Stimulated activated CD8-positive, alpha-beta memory T cell treated with anti-CD3 and anti-CD28 coated beads, Interleukin-15, amount 100 ng/mL, for 4 hours (primary cell): ENCODE results near the gene ADSL.

Experiments
- DNase-seq, 2 donors: peaks; one replicate each; pipeline ENCODE4 v3.0.0-alpha.2; 2020; ENCODE audit warnings: low read depth in 2 of 2

Gene ADSL

DNA sequence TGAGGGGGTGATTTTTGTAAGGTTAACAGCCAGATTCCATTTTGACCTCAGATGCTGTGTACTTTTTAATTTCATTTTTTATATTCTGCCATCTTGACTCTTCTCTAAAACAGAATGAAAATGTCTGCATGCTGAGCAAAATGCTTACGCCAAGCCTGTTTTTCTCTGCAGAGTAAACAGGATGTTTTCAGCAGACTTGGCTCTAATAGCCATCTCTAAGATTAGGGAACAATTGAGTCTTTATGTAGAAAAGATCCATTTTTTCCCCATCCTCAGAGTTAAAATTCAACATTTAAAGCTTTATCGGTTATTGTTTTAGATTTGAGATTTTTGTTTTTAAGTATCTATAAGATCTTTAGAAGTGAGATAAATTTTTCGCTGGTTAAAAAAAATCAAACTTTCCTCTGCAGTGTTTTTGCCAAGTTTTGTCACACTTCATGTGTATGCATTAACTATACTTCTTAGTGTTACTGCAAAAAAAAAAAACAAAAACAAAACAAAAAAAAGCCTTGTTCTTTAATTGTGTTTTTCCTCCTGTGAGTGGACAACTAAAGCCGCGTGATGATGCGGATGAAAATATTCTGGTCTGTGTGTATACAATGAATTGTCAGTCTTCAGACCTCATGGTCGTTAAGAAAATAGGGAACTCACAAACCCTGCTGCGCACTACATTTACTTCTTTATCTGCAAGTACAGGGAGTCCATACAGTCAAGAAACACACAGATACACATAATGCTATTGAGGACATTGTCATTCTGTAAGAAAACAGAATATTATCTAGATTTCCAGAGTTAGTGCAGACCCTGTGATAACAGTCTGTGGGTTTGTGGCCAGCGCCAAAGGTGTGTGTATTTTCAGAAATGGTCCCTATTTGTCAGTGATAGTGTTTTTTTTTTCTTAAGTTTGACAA lies 17.5 kb upstream of the ADSL start:
- no peak for DNase-seq

DNA sequence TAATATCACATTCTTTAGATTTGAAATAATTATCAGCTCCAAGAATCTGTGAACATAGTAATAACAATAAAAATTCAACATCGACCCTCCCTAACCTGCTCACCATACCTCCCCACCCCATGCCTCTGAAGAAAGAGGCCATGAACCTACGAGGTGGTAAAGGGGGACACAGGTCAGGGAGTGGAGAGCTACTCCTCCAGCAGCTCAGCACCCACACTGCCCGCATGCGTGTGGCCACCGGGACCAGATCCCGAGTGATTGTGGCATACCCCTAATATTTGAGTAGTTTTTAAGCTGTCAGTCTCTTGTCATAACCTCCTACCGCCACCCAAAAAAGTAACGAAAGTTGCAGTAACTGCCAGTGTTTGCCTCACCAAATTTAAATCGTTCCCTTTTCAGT lies 16.8 kb upstream of the ADSL start:
- no peak for DNase-seq

GRCh38 chr22:40330086-40330485 lies 16.2 kb upstream of the ADSL start:
- no peak for DNase-seq

- no peak for DNase-seq
Measured at GRCh38 chr22:40330615-40331014, 15.7 kb upstream of the ADSL start.

DNA sequence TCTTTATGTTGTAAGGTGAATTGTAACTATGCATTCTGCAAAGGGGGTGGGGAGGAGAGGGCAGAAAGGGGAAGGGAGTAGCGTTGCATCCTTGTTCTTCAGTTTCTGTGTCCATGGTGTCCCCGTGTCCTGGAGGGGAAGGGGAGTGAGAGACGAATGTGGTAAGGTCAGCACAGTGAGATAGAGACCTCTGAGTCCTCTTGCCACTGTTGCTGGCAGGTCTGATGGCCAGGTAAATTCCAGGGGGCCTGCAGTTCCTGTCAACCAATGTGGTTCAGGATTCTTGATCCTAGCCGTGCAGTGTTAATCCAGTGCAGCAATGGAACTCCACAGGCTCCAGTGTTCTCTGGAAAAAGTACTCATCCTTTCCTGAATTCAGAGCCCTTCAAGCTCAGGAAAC lies 14.6 kb upstream of the ADSL start:
- DNase-seq = no peak

DNA sequence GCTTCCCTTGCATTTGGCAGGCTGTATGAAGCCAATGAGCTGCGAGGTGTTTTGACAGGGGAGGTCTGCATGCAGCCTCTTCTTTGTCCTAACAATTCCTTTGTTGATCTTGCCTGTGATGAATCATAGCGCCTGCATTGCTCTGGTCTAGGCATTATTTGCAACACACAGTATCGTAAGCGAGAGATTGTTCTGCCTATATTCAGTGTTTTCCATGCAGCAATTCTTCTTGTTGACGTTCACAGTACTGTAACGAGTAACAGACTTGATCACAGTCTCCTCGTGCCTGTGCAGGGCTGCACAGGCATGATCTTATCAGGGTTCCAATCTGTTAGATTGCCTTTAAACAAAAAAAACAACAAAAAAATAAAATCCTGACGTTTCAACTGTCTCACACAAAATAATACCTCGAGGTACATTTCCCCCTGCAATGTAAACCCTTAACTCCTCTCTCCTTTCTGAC lies 13.9 kb upstream of the ADSL start:
- DNase-seq = no peak

GRCh38 chr22:40334060-40334459 lies 12.2 kb upstream of the ADSL start:
- DNase-seq = no peak

- DNase-seq = no peak
Measured at GRCh38 chr22:40334899-40335298, 11.4 kb upstream of the ADSL start.

DNA sequence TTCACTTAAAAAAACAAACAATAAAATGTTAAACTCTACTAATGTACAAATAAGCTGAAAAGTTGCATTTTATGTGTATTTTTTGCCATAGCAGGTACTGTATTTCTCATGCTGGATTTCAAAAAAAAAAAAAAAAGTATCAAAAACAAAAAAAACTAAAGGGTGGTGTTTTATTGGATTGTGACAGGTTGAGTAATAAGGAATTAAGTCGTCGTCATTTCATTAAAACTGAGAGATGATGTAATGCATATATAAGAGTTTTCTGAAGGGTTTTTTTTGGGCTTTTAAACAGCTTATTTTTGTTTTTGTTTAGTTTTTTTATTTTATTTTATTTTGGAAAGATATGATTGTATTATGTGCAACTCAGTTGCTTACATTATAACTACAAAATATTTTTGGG lies 10.9 kb upstream of the ADSL start:
- no peak for DNase-seq

DNA sequence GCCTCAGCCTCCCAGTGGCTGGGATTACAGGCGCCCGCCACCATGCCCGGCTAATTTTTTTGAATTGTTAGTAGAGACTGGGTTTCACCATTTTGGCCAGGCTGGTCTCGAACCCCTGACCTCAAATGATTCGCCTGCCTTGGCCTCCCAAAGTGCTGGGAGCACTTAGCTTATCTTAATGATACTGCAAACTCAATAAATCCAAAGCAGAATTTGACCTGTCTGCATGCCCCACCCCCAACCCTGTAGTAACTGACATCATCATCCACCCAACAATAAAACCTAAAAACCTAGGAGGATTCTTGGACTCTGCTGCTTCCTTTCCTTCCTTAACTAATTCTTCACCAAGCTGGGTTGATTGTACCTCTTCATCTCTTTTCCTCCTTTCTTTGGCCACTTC lies 6.3 kb upstream of the ADSL start:
- DNase-seq = no peak

DNA sequence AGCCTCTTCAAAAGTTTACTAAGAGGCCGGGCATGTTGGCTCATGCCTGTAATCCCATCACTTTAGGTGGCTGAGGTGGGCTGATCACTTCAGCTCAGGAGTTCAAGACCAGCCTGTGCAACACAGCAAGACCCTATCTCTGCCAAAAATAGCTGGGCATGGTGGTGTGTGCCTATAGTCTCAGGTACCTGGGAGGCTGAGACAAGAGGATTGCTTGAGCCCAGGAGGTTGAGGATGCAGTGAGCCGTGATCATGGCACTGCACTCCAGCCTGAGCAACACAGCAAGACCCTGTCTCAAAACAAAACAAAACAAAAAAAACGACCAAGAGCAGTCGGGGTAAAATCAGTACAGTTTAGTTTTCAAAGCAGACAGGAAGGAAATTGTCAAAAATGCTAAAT lies 4.7 kb upstream of the ADSL start:
- no peak for DNase-seq

DNA sequence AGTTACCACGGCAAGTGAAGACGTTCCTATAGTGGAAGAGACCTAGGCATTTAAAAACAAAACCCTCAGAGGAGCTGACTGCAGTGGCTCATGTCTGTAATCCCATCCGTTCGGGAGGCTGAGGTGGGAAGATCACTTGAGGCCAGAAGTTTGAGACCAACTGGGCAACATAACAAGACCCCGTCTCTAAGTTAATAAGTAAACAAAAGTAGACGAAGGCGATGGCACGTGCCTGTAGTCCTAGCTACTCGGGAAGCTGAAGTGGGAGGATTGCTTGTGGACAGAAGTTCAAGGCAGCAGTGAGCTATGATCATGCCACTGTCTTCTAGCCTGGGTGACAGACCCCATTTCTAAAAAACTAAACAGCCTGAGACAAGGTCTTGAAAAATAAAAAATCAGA lies 3.8 kb upstream of the ADSL start:
- DNase-seq = no peak

DNA sequence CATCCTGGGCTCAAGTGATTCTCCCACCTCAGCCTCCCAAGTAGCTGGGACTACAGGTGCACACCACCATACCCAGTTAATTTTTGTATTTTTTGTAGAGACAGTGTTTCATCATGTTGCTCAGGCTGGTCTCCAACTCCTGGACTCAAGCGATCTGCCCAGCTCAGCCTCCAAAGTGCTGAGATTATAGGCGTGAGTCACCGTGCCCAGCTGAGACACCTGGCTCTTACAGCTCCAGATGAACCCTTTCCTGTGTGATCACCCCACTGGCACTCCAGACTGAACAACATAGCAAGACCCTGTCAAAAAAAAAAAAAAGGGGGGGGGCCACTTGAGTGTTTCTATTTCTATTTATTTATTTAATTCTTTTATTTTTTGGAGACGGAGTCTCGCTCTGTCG lies 1.0 kb upstream of the ADSL start:
- no peak for DNase-seq

- peak in 1 of 2 donors; percentile 37 for DNase-seq
Measured at GRCh38 chr22:40345815-40346184, 500 bp upstream of the ADSL start.

DNA sequence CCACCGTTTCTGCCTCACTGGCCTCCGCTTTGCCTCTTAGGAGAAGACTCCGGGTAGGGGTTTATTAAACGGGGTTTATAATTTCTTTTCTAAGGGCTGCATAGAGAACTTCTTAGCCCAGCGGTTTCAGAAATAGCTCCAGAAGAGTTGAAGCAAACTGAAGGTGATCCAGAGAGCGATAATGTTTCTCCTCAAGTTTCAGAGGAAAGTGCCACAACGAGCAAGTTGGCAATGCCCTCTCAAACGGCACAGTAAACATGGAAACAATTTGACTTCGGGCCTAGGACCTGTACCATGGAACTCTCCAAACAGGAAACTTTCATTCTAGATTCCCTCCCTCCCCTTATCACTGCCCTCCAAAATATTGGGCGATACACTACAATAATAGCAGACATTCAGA lies 1.0 kb downstream of the ADSL start:
- DNase-seq = no peak

DNA sequence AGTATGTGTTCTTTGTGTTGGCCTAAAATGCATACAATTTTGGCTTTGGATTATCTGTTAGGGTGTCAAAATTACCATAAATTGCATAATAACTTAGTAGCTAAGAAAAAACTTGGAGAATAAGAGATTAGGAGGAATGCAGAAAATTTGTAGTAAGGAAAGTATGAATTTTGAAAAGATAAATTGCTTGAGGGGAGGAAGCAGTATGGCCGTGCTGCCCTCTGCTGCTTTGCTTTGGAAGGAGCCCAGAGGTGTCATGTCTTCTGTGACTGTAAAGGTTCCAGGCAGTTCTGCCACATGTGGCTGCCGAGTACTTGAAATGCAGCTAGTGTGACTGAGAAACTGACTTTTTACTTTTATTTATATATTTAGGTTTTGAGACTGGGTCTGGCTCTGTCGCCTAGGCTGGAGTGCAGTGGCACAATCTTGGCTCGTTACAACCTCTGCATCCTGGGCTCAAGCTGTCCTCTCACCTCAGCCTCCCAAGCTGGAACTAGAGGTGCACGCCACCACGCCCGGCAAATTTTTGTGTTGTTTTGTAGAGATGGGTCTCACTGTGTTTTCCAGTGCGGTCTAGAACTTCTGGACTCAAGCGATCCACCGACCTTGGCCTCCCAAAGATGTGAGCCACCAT lies 1.8 kb downstream of the ADSL start:
- no peak for DNase-seq

- DNase-seq = no peak
Measured at GRCh38 chr22:40352763-40353162, 6.5 kb downstream of the ADSL start.

DNA sequence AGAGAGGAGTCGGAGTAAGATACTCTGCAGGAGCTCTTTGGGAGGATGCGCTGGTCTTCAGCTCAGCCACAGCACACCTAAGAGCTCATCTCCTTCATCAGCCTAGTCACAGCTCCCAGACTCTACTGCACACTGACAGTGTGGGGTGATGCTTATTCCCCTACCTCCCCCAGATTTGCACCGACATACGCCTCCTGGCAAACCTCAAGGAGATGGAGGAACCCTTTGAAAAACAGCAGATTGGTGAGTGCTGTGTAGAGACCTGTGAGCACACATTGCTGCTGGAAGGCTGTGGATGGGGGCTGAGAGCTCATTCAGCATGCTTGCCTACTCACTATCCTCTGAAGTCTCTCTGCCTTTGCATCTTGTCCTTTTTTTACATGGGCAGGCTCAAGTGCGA lies 14.8 kb downstream of the ADSL start:
- DNase-seq = no peak

DNA sequence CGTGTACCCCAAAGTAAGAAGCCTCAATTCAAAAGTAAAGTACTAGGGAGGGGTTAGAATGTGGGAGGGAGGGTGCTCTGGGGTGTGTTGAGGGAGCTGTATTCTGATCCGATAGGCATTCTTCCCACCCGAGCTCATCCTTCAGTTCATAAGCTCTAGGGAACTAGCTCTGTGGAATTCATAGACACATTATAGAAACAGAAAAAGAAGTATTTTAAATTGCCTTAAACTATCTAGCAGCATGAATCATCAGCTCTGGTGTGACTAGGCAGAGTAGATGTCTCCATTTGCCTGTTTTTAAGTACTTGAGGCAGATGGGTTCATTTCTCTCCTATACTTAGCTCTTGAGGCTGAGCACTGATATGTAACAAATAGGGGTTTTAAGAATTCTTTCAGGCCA lies 16.8 kb downstream of the ADSL start:
- DNase-seq = no peak

GRCh38 chr22:40364431-40364830 lies 18.1 kb downstream of the ADSL start:
- DNase-seq = no peak

GRCh38 chr22:40366068-40366467 lies 19.8 kb downstream of the ADSL start:
- no peak for DNase-seq

GRCh38 chr22:40367342-40367741 lies 21.0 kb downstream of the ADSL start:
- DNase-seq = no peak

DNA sequence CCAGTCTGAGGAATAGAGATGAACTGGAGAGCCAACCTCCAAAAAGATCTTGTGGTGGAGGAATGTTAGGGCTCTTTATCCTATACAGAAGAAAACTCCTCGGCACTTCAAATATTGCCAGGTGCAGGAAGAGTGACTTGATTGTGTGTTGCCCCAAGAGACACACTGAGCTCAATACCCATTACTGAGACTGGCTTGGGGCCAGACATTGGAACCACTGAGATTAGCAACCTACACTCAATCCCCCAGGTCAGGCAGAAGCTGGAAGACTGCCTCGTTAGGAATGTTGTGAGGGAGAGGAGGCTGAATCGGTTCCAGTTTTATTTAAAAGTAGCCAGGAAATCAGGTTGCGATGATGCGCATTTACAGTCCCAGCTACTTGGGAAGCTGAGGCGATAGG lies 21.7 kb downstream of the ADSL start:
- DNase-seq = no peak
